ENCODE data around the gene STON1. TPM values are rescaled to one million over a fixed set of nuclear protein-coding genes. Genes with fewer than 3 reads are reported as not detected.
"Not testable (repeated sequence)": the region's sequence is repeated elsewhere in the genome, so short reads cannot be mapped to it uniquely, and the experiment has no call there.

STON1 gene
- total RNA-seq, 1 experiment from 2014 or later = 1.7 TPM

DNA sequence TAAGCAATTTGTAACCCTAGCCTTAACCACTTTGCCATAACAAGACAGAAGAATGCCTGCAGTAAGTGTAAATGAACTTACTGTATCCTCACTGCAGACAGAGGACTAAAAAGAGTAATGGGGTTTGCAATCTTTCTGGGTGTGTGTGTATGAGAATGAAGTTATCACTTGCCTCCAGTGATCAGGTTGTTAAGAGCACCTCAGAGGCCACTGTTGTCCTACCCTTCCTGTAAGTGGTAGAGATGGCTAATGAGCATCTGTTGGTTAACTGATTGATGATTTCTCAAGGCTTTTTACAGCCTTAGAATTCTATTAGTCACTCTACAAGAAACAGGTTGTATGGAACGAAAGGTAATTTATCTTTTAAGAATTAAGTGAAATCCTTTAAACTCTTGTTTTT lies 60.1 kb downstream of the STON1 start:
- no peak overlapping the region for H3K27ac ChIP-seq
- no peak for DNase-seq
- no peaks in the 10 kb centered on the region for H3K36me3 ChIP-seq (ENCODE audit: low read depth)
- no peaks in the 10 kb centered on the region for H3K9me3 ChIP-seq (ENCODE audit: insufficient read depth, low read depth)
- no peak overlapping the region for H3K4me2 ChIP-seq
- no peaks in the 10 kb centered on the region for H3F3A ChIP-seq (ENCODE audit: insufficient read depth, low read depth)
- no peaks in the 10 kb centered on the region for H3K79me2 ChIP-seq (ENCODE audit: low read depth)
- no peaks in the 10 kb centered on the region for H4K20me1 ChIP-seq (ENCODE audit: insufficient read depth)
- no peaks in the 10 kb centered on the region for H3K4me1 ChIP-seq (replicated peaks; ENCODE audit: insufficient read depth)
- intact Hi-C loops (cut with micrococcal nuclease; ENCODE audit: unreplicated experiment) = no loop called here
- POLR2A ChIA-PET (ENCODE audit: unreplicated experiment) = no interaction called here
- no peak overlapping the region for H3K4me3 ChIP-seq
- CTCF ChIA-PET = no interaction called here
- H3K9me2 ChIP-seq (ENCODE audit: insufficient read depth) = no peaks in the 10 kb centered on the region
- TF ChIP-seq CTCF (conservative IDR thresholded peaks at IDR 0.05) (no peak), EZH2 (IDR thresholded peaks at IDR 0.05; ENCODE audit: low read depth) (no peak)
- BruUV-seq (replicated peaks) = no TSS peak
- H3K27me3 ChIP-seq (ENCODE audit: insufficient read depth, low read depth) = no peaks in the 10 kb centered on the region
- H2AFZ ChIP-seq = no peak overlapping the region

GRCh38 chr2:48592067-48592466 lies 62.1 kb downstream of the STON1 start:
- TF ChIP-seq CTCF (conservative IDR thresholded peaks at IDR 0.05) (no peak), EZH2 (IDR thresholded peaks at IDR 0.05; ENCODE audit: low read depth) (no peak)
- DNase-seq = no peak
- Histone ChIP-seq H4K20me1 (ENCODE audit: insufficient read depth) (no peaks in the 10 kb centered on the region), H2AFZ (no peak overlapping the region), H3F3A (ENCODE audit: insufficient read depth, low read depth) (no peaks in the 10 kb centered on the region), H3K4me2 (no peak overlapping the region), H3K9me2 (ENCODE audit: insufficient read depth) (no peaks in the 10 kb centered on the region), H3K4me1 (replicated peaks; ENCODE audit: insufficient read depth) (no peaks in the 10 kb centered on the region), H3K79me2 (ENCODE audit: low read depth) (no peaks in the 10 kb centered on the region), H3K36me3 (ENCODE audit: low read depth) (no peaks in the 10 kb centered on the region), H3K9me3 (ENCODE audit: insufficient read depth, low read depth) (no peaks in the 10 kb centered on the region), H3K27ac (no peak overlapping the region), H3K27me3 (ENCODE audit: insufficient read depth, low read depth) (no peaks in the 10 kb centered on the region), H3K4me3 (no peak overlapping the region)
- intact Hi-C loops (cut with micrococcal nuclease; ENCODE audit: unreplicated experiment) = no loop called here
- ChIA-PET POLR2A (ENCODE audit: unreplicated experiment) (no interaction called here), CTCF (interaction anchor here (0.6 kb wide), 1 partner anchor 123 kb away, joined by 3 read pairs; no protein-coding TSS in a partner anchor)
- no TSS peak for BruUV-seq (replicated peaks)

GRCh38 chr2:48596751-48597150 lies 66.8 kb downstream of the STON1 start:
- H3F3A ChIP-seq (ENCODE audit: insufficient read depth, low read depth); intact Hi-C loops (cut with micrococcal nuclease; ENCODE audit: unreplicated experiment); H3K79me2 ChIP-seq (ENCODE audit: low read depth); H4K20me1 ChIP-seq (ENCODE audit: insufficient read depth); H3K36me3 ChIP-seq (ENCODE audit: low read depth); BruUV-seq (replicated peaks); H3K9me3 ChIP-seq (ENCODE audit: insufficient read depth, low read depth); H3K4me2 ChIP-seq; POLR2A ChIA-PET (ENCODE audit: unreplicated experiment); H3K9me2 ChIP-seq (ENCODE audit: insufficient read depth); CTCF ChIA-PET; H3K4me3 ChIP-seq; H3K27ac ChIP-seq; H3K27me3 ChIP-seq (ENCODE audit: insufficient read depth, low read depth); DNase-seq; H2AFZ ChIP-seq; H3K4me1 ChIP-seq (replicated peaks; ENCODE audit: insufficient read depth): not testable (repeated sequence)

DNA sequence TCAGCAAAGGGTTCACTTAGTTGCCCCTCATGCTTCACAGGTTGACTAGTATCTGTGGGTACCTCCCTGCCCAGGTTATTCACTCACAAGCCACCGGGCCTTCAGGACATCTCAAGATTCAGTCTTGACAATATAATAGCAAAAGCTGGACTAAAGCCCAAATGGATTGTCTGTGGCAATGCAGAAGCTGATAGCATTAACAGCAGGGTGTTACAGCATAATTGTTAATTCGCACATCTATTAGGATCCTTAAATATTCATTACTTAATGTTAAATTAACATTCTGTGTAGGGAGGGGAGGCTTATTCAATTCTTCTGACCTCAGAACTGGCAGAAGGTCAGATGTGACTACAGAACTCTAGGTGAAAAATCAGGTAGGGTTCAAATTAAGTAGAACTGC lies 67.5 kb downstream of the STON1 start:
- H3K36me3 ChIP-seq (ENCODE audit: low read depth) = no peaks in the 10 kb centered on the region
- ChIA-PET POLR2A (ENCODE audit: unreplicated experiment) (no interaction called here), CTCF (no interaction called here)
- no peaks in the 10 kb centered on the region for H3K27me3 ChIP-seq (ENCODE audit: insufficient read depth, low read depth)
- no peaks in the 10 kb centered on the region for H3K4me1 ChIP-seq (replicated peaks; ENCODE audit: insufficient read depth)
- TF ChIP-seq CTCF (conservative IDR thresholded peaks at IDR 0.05) (no peak), EZH2 (IDR thresholded peaks at IDR 0.05; ENCODE audit: low read depth) (no peak)
- H3K79me2 ChIP-seq (ENCODE audit: low read depth) = no peaks in the 10 kb centered on the region
- no peaks in the 10 kb centered on the region for H3K9me3 ChIP-seq (ENCODE audit: insufficient read depth, low read depth)
- no peaks in the 10 kb centered on the region for H4K20me1 ChIP-seq (ENCODE audit: insufficient read depth)
- no peaks in the 10 kb centered on the region for H3F3A ChIP-seq (ENCODE audit: insufficient read depth, low read depth)
- H3K4me3 ChIP-seq = no peak overlapping the region
- BruUV-seq (replicated peaks) = no TSS peak
- no peak overlapping the region for H3K4me2 ChIP-seq
- no peaks in the 10 kb centered on the region for H3K9me2 ChIP-seq (ENCODE audit: insufficient read depth)
- no peak for DNase-seq
- no peak overlapping the region for H3K27ac ChIP-seq
- intact Hi-C loops (cut with micrococcal nuclease; ENCODE audit: unreplicated experiment) = no loop called here
- H2AFZ ChIP-seq = no peak overlapping the region
